ENCODE results near the gene PRR35.

Gene PRR35

GRCh38 chr16:615122-615521, 54.9 kb downstream of the PRR35 start:
- Histone ChIP-seq H4K20me1 (peaks cover 25 to 78% (median 67%) of the 10 kb centered on the region in 11 experiments; a peak in 21 of 22 replicates), H3K36me3 (peaks cover 8 to 35% (median 15%) of the 10 kb centered on the region in 11 experiments; a peak in 15 of 22 replicates), H3K27me3 (no peaks in the 10 kb centered on the region), H3K27ac (no peak overlapping the region), H3K4me1 (peaks cover 0 to 36% (median 28%) of the 10 kb centered on the region in 10 experiments; a peak in 16 of 20 replicates), H3K4me2 (peak overlapping the region in 9 of 11 experiments; percentile 13 to 82 (median 56); a peak in 16 of 22 replicates), H3K4me3 (no peak overlapping the region), H3K9ac (peak overlapping the region in 1 of 11 experiments; percentile 44; a peak in 1 of 22 replicates), H3K9me3 (replicated peaks in 1 of 11) (peaks cover 0 to 22% (median 15%) of the 10 kb centered on the region in 11 experiments; a peak in 19 of 22 replicates)
- no peak for TF ChIP-seq Cebpa-rat (IDR thresholded peaks at IDR 0.05)
